OCI-LY7 (cell line): ENCODE results near the gene BBS4. TPM values are rescaled to one million over a fixed set of nuclear protein-coding genes. Genes with fewer than 3 reads are reported as not detected.
A peak's percentile ranks its signal among the peaks of the same experiment; 100 is the strongest.

Source experiments
- BruUV-seq: library from RNA; stranded (reverse); fragments of 400-500 nt; replicated peaks from 2 replicates; lab custom pipeline; 2021; lab: Mats Ljungman, UMichigan
- CTCF ChIA-PET: fragments of 300-600 bp; sonication (Branson Sonifier 250); formaldehyde crosslinking; loops from one replicate; lab custom pipeline; 2022; ENCODE audit warnings: antibody characterized with exemption; ENCODE audit not compliant: unreplicated experiment; lab: Charles Lee
- POLR2A ChIA-PET: fragments of 300-600 bp; sonication (Branson Sonifier 250); formaldehyde crosslinking; loops from one replicate; lab custom pipeline; 2022; ENCODE audit warnings: antibody characterized with exemption; lab: Charles Lee
- DNase-seq: peaks from one replicate; pipeline ENCODE4 v3.0.0-alpha.2; 2015; ENCODE audit warnings: low spot score
- H2AFZ ChIP-seq: fragments of 200-600 bp; sonication (generic), shearing (Covaris generic); 2 replicates; pipeline ENCODE4 v1.6.1; 2014; ENCODE audit warnings: mild to moderate bottlenecking, antibody characterized with exemption, low read length, moderate library complexity
- H3K27ac ChIP-seq: fragments of 200-600 bp; sonication (generic); 2 replicates; pipeline ENCODE4 v1.5.1; 2014; ENCODE audit warnings: mixed run types, low read depth, mild to moderate bottlenecking, moderate library complexity, low read length, inconsistent platforms; ENCODE audit not compliant: poor library complexity, severe bottlenecking
- H3K36me3 ChIP-seq: fragments of 200-600 bp; sonication (generic); 2 replicates; pipeline ENCODE4 v1.6.1; 2014; ENCODE audit warnings: mild to moderate bottlenecking, antibody characterized with exemption, low read length, moderate library complexity, mixed read lengths; ENCODE audit not compliant: insufficient read depth
- H3K4me1 ChIP-seq: fragments of 200-600 bp; sonication (generic); 2 replicates; pipeline ENCODE4 v1.5.1; 2014; ENCODE audit warnings: mild to moderate bottlenecking, low read length; ENCODE audit not compliant: insufficient read depth, poor library complexity, severe bottlenecking
- H3K4me2 ChIP-seq: fragments of 200-600 bp; sonication (generic); 2 replicates; pipeline ENCODE4 v1.6.1; 2014; ENCODE audit warnings: mild to moderate bottlenecking, low read length
- H3K4me3 ChIP-seq: fragments of 200-600 bp; sonication (generic); 2 replicates; pipeline ENCODE4 v1.5.1; 2014; ENCODE audit warnings: mild to moderate bottlenecking, low read depth, low read length; ENCODE audit not compliant: poor library complexity, severe bottlenecking
- H3K79me2 ChIP-seq: fragments of 200-600 bp; sonication (generic); 2 replicates; pipeline ENCODE4 v1.6.1; 2016; ENCODE audit warnings: low read depth, mild to moderate bottlenecking, low read length, moderate library complexity, mixed read lengths; ENCODE audit not compliant: insufficient read depth
- H3K9me2 ChIP-seq: fragments of 200-600 bp; sonication (generic); 2 replicates; pipeline ENCODE4 v1.6.1; 2016; ENCODE audit warnings: mild to moderate bottlenecking, low read length, mixed read lengths; ENCODE audit not compliant: insufficient read depth
- H3K9me3 ChIP-seq: fragments of 200-600 bp; sonication (generic); 2 replicates; pipeline ENCODE4 v1.6.1; 2014; ENCODE audit warnings: mild to moderate bottlenecking, mixed run types, low read length, mixed read lengths
- H4K20me1 ChIP-seq: fragments of 200-600 bp; sonication (generic); 2 replicates; pipeline ENCODE4 v1.6.1; 2014; ENCODE audit warnings: mild to moderate bottlenecking, antibody characterized with exemption, low read length, moderate library complexity, mixed read lengths; ENCODE audit not compliant: insufficient read depth
- CTCF ChIP-seq: fragments of 200-600 bp; sonication (generic); conservative IDR thresholded peaks from 2 replicates; pipeline ENCODE4 v1.5.1; 2014; ENCODE audit warnings: mild to moderate bottlenecking, antibody characterized with exemption, low read length, moderate library complexity, mixed read lengths
- EZH2phosphoT487 ChIP-seq: fragments of 200-600 bp; sonication (generic); IDR thresholded peaks from 2 replicates; pipeline ENCODE4 v1.6.1; 2018; ENCODE audit warnings: low read depth, borderline replicate concordance, mild to moderate bottlenecking, mixed run types, antibody characterized with exemption, low read length, moderate library complexity, mixed read lengths
- intact Hi-C: fragments of 100-400 bp; cut with micrococcal nuclease; formaldehyde crosslinking; loops from one replicate; pipeline ENCODE4 v1.10.0; 2022; ENCODE audit not compliant: unreplicated experiment
- total RNA-seq, 2 experiments: library from RNA; depleted of rRNA in 1 of 2; stranded (reverse); fragments of >200 nt in 1 of 2; shearing (Covaris generic) in 1 of 2; gene quantifications; 2 replicates each; pipeline ENCODE4 v1.2.3, GENCODE V29; 2014 to 2022

Gene BBS4
- total RNA-seq, 2 experiments from 2014 or later: 19.7 to 29.7 TPM

- POLR2A ChIA-PET: no interaction called here
- Histone ChIP-seq H3K27ac (no peak overlapping the region), H3K9me3 (no peaks in the 10 kb centered on the region), H3K4me3 (no peak overlapping the region), H3K9me2 (no peaks in the 10 kb centered on the region), H3K36me3 (no peaks in the 10 kb centered on the region), H3K4me1 (peaks cover 17% of the 10 kb centered on the region), H3K4me2 (no peak overlapping the region), H3K79me2 (no peaks in the 10 kb centered on the region), H2AFZ (peak overlapping the region; percentile 35; the same call in 1 of the 2 replicates), H4K20me1 (no peaks in the 10 kb centered on the region)
- TF ChIP-seq CTCF: no peak
- no peak for TF ChIP-seq EZH2phosphoT487
- intact Hi-C loops: loop anchor here (10.0 kb wide), 1 partner anchor 208 kb away; the partner anchor contains the start of gene ARIH1
- no TSS peak for BruUV-seq
- no peak for DNase-seq
- CTCF ChIA-PET: no interaction called here
Measured at GRCh38 chr15:72682772-72683171, 3.2 kb upstream of the BBS4 start.

- H3K36me3 ChIP-seq: no peaks in the 10 kb centered on the region
- H3K9me2 ChIP-seq: no peaks in the 10 kb centered on the region
- no peaks in the 10 kb centered on the region for H3K9me3 ChIP-seq
- H3K79me2 ChIP-seq: peaks cover 12% of the 10 kb centered on the region; the same call in 1 of the 2 replicates
- no peak for DNase-seq
- peak overlapping the region; percentile 85 for H3K27ac ChIP-seq
- peak overlapping the region; percentile 95 for H3K4me2 ChIP-seq
- no peak for TF ChIP-seq EZH2phosphoT487
- TF ChIP-seq CTCF: no peak
- intact Hi-C loops: loop anchor here (10.0 kb wide), 1 partner anchor 211 kb away; the partner anchor contains the start of gene ARIH1
- CTCF ChIA-PET: no interaction called here
- H3K4me1 ChIP-seq: peaks cover 23% of the 10 kb centered on the region
- H3K4me3 ChIP-seq: peak overlapping the region; percentile 90
- POLR2A ChIA-PET: interaction anchor here (0.7 to 0.9 kb wide), 2 partner anchors 20 to 396 kb away, joined by 3 read pairs; no protein-coding TSS in a partner anchor
- H2AFZ ChIP-seq: peak overlapping the region; percentile 91
- H4K20me1 ChIP-seq: no peaks in the 10 kb centered on the region
- TSS peak; percentile 99 for BruUV-seq
Measured at GRCh38 chr15:72685301-72685924, 594 bp upstream of the BBS4 start.

- BruUV-seq: no TSS peak
- Histone ChIP-seq H3K36me3 (no peaks in the 10 kb centered on the region), H3K79me2 (peaks cover 25% of the 10 kb centered on the region; the same call in 1 of the 2 replicates), H3K9me3 (no peaks in the 10 kb centered on the region; the same call in 1 of the 2 replicates), H3K9me2 (no peaks in the 10 kb centered on the region), H3K4me1 (peaks cover 49% of the 10 kb centered on the region), H3K4me3 (no peak overlapping the region), H2AFZ (no peak overlapping the region), H4K20me1 (no peaks in the 10 kb centered on the region), H3K27ac (no peak overlapping the region), H3K4me2 (no peak overlapping the region)
- no peak for DNase-seq
- intact Hi-C loops: loop anchor here (10.0 kb wide), 1 partner anchor 214 kb away; the partner anchor contains the start of gene ARIH1
- TF ChIP-seq CTCF (no peak), EZH2phosphoT487 (no peak)
- CTCF ChIA-PET: no interaction called here
- POLR2A ChIA-PET: no interaction called here
Measured at GRCh38 chr15:72688697-72689096, 2.7 kb downstream of the BBS4 start.
